NCI-H345 treated with DMSO at 0.1 percent for 48 hours (cell line): ENCODE results near the gene NTNG2.
"Not testable (repeated sequence)": the region's sequence is repeated elsewhere in the genome, so short reads cannot be mapped to it uniquely, and the experiment has no call there.

Experiments
- DNase-seq: peaks from one replicate; lab custom pipeline; 2025; ENCODE audit not compliant: unreplicated experiment; lab: John Stamatoyannopoulos, UW

Gene NTNG2

GRCh38 chr9:132247942-132248341, 86.1 kb downstream of the NTNG2 start:
- no peak for DNase-seq

GRCh38 chr9:132249123-132249522, 87.3 kb downstream of the NTNG2 start:
- no peak for DNase-seq

GRCh38 chr9:132249690-132250089, 87.8 kb downstream of the NTNG2 start:
- no peak for DNase-seq

GRCh38 chr9:132250324-132251262, 88.7 kb downstream of the NTNG2 start:
- no peak for DNase-seq

- DNase-seq: no peak
Observed at GRCh38 chr9:132260846-132261245, 99.0 kb downstream of the NTNG2 start.

GRCh38 chr9:132266017-132266416, 104.2 kb downstream of the NTNG2 start:
- no peak for DNase-seq

GRCh38 chr9:132267660-132268059, 105.8 kb downstream of the NTNG2 start:
- no peak for DNase-seq

GRCh38 chr9:132268725-132269352, 107.0 kb downstream of the NTNG2 start:
- DNase-seq: peak; percentile 27

GRCh38 chr9:132269704-132270516, 108.1 kb downstream of the NTNG2 start:
- not testable (repeated sequence) for DNase-seq

GRCh38 chr9:132274861-132275260, 113.0 kb downstream of the NTNG2 start:
- no peak for DNase-seq

GRCh38 chr9:132283165-132283564, 121.3 kb downstream of the NTNG2 start:
- DNase-seq: no peak

GRCh38 chr9:132283863-132284262, 122.0 kb downstream of the NTNG2 start:
- no peak for DNase-seq

GRCh38 chr9:132287256-132287760, 125.5 kb downstream of the NTNG2 start:
- DNase-seq: no peak

GRCh38 chr9:132288361-132288760, 126.5 kb downstream of the NTNG2 start:
- no peak for DNase-seq

GRCh38 chr9:132288966-132289365, 127.1 kb downstream of the NTNG2 start:
- no peak for DNase-seq

GRCh38 chr9:132293145-132293721, 131.4 kb downstream of the NTNG2 start:
- DNase-seq: no peak
